Measurements from ENCODE around the gene SCUBE2.

Gene SCUBE2

GRCh38 chr11:9091044-9091922 lies at the start of gene SCUBE2:
TSS of gene SCUBE2 (minus strand) at chr11:9091599. CDS start at chr11:9091528, 71 bp downstream.
- Mint-ChIP-seq H3K4me3 (peak within 1 kb of the TSS; percentile 61 to 73), H3K27me3 (peaks cover 61 to 75% of the 10 kb centered on the region in 2 donors), H3K4me1 (no peaks in the 10 kb centered on the region), H3K27ac (no peak within 1 kb of the TSS), H3K36me3 (no peaks in the 10 kb centered on the region), H3K9me3 (no peaks in the 10 kb centered on the region)
- DNase-seq (no peak), ATAC-seq (replicated peaks) (peak; percentile 38 to 52)

- DNase-seq (no peak), ATAC-seq (replicated peaks) (no peak)
- no peak overlapping the region for H3K27ac Mint-ChIP-seq
- no peaks in the 10 kb centered on the region for H3K27me3 Mint-ChIP-seq
- peaks cover 5 to 6% of the 10 kb centered on the region in 2 donors for H3K4me1 Mint-ChIP-seq
- peaks cover 28 to 64% of the 10 kb centered on the region in 2 donors for H3K36me3 Mint-ChIP-seq
- H3K9me3 Mint-ChIP-seq = no peaks in the 10 kb centered on the region
- H3K4me3 Mint-ChIP-seq = no peak overlapping the region
Observed at GRCh38 chr11:9141186-9141585, 49.8 kb upstream of the SCUBE2 start.

- Mint-ChIP-seq H3K36me3 (peaks cover 29 to 65% of the 10 kb centered on the region in 2 donors), H3K27ac (no peak overlapping the region), H3K4me1 (peaks cover 5 to 6% of the 10 kb centered on the region in 2 donors), H3K9me3 (no peaks in the 10 kb centered on the region), H3K27me3 (no peaks in the 10 kb centered on the region), H3K4me3 (no peak overlapping the region)
- DNase-seq (no peak), ATAC-seq (replicated peaks) (no peak)
Observed at GRCh38 chr11:9139628-9140357, 48.4 kb upstream of the SCUBE2 start.

- DNase-seq = no peak
- no peak for ATAC-seq (replicated peaks)
- no peaks in the 10 kb centered on the region for H3K27me3 Mint-ChIP-seq
- no peak overlapping the region for H3K27ac Mint-ChIP-seq
- peaks cover 5 to 6% of the 10 kb centered on the region in 2 donors for H3K4me1 Mint-ChIP-seq
- H3K4me3 Mint-ChIP-seq = no peak overlapping the region
- H3K9me3 Mint-ChIP-seq = no peaks in the 10 kb centered on the region
- peaks cover 31 to 61% of the 10 kb centered on the region in 2 donors for H3K36me3 Mint-ChIP-seq
Observed at GRCh38 chr11:9138612-9139579, 47.5 kb upstream of the SCUBE2 start.

GRCh38 chr11:9138133-9138453 lies 46.7 kb upstream of the SCUBE2 start:
- DNase-seq = no peak
- no peak overlapping the region for H3K4me3 Mint-ChIP-seq
- no peaks in the 10 kb centered on the region for H3K27me3 Mint-ChIP-seq
- H3K9me3 Mint-ChIP-seq = no peaks in the 10 kb centered on the region
- peaks cover 29 to 55% of the 10 kb centered on the region in 2 donors for H3K36me3 Mint-ChIP-seq
- peak; percentile 25 to 31 for ATAC-seq (replicated peaks)
- H3K27ac Mint-ChIP-seq = peak overlapping the region; percentile 86
- H3K4me1 Mint-ChIP-seq = peaks cover 5 to 6% of the 10 kb centered on the region in 2 donors

GRCh38 chr11:9137293-9138132 lies 46.1 kb upstream of the SCUBE2 start:
- Mint-ChIP-seq H3K36me3 (peaks cover 23 to 50% of the 10 kb centered on the region in 2 donors), H3K27me3 (no peaks in the 10 kb centered on the region), H3K4me3 (no peak overlapping the region), H3K4me1 (peaks cover 5 to 6% of the 10 kb centered on the region in 2 donors), H3K9me3 (no peaks in the 10 kb centered on the region), H3K27ac (peak overlapping the region; percentile 86)
- ATAC-seq (replicated peaks) (peak; percentile 96 to 98), DNase-seq (peak; percentile 39)

- Mint-ChIP-seq H3K4me1 (peaks cover 6 to 7% of the 10 kb centered on the region in 2 donors), H3K27ac (no peak overlapping the region), H3K27me3 (no peaks in the 10 kb centered on the region), H3K4me3 (no peak overlapping the region), H3K9me3 (no peaks in the 10 kb centered on the region), H3K36me3 (peaks cover 18 to 42% of the 10 kb centered on the region in 2 donors)
- ATAC-seq (replicated peaks) = no peak
- DNase-seq = no peak
Observed at GRCh38 chr11:9136741-9137140, 45.3 kb upstream of the SCUBE2 start.

- Mint-ChIP-seq H3K27ac (no peak overlapping the region), H3K4me1 (peaks cover 6 to 7% of the 10 kb centered on the region in 2 donors), H3K36me3 (peaks cover 15 to 21% of the 10 kb centered on the region in 2 donors), H3K9me3 (no peaks in the 10 kb centered on the region), H3K27me3 (no peaks in the 10 kb centered on the region), H3K4me3 (no peak overlapping the region)
- ATAC-seq (replicated peaks) (no peak), DNase-seq (no peak)
Observed at GRCh38 chr11:9133956-9134355, 42.6 kb upstream of the SCUBE2 start.

GRCh38 chr11:9132203-9132878 lies 40.9 kb upstream of the SCUBE2 start:
- ATAC-seq (replicated peaks) (no peak), DNase-seq (no peak)

GRCh38 chr11:9130297-9130696 lies 38.9 kb upstream of the SCUBE2 start:
- no peaks in the 10 kb centered on the region for H3K27me3 Mint-ChIP-seq
- peaks cover 7 to 10% of the 10 kb centered on the region in 2 donors for H3K36me3 Mint-ChIP-seq
- DNase-seq = no peak
- H3K9me3 Mint-ChIP-seq = peaks cover 0 to 2% of the 10 kb centered on the region in 2 donors
- no peak overlapping the region for H3K4me3 Mint-ChIP-seq
- H3K27ac Mint-ChIP-seq = no peak overlapping the region
- H3K4me1 Mint-ChIP-seq = peaks cover 0 to 2% of the 10 kb centered on the region in 2 donors
- ATAC-seq (replicated peaks) = peak; percentile 61 to 63

More at GRCh38 chr11:9132203-9132878, 40.9 kb upstream of the SCUBE2 start:
- Mint-ChIP-seq H3K27me3 (no peaks in the 10 kb centered on the region), H3K4me3 (no peak overlapping the region), H3K9me3 (peaks cover 0 to 2% of the 10 kb centered on the region in 2 donors), H3K4me1 (peaks cover 0 to 2% of the 10 kb centered on the region in 2 donors), H3K36me3 (peaks cover 11 to 17% of the 10 kb centered on the region in 2 donors), H3K27ac (no peak overlapping the region)

GRCh38 chr11:9126636-9127035 lies 35.2 kb upstream of the SCUBE2 start:
- Mint-ChIP-seq H3K27me3 (no peaks in the 10 kb centered on the region), H3K27ac (no peak overlapping the region), H3K36me3 (peaks cover 4 to 7% of the 10 kb centered on the region in 2 donors), H3K9me3 (peaks cover 0 to 5% of the 10 kb centered on the region in 2 donors), H3K4me1 (peaks cover 7% of the 10 kb centered on the region in 2 donors), H3K4me3 (no peak overlapping the region)
- ATAC-seq (replicated peaks) (no peak), DNase-seq (no peak)

- Mint-ChIP-seq H3K36me3 (peaks cover 4 to 7% of the 10 kb centered on the region in 2 donors), H3K4me3 (no peak overlapping the region), H3K27ac (no peak overlapping the region), H3K4me1 (peaks cover 7% of the 10 kb centered on the region in 2 donors), H3K9me3 (peaks cover 0 to 5% of the 10 kb centered on the region in 2 donors), H3K27me3 (no peaks in the 10 kb centered on the region)
- no peak for ATAC-seq (replicated peaks)
- DNase-seq = no peak
Observed at GRCh38 chr11:9125185-9125886, 33.9 kb upstream of the SCUBE2 start.
